Neuronal stem cell (in vitro differentiated cells): Measurements from ENCODE around the gene CYP26C1.

Source experiments
- DNase-seq: peaks from one replicate; pipeline ENCODE4 v3.0.0-alpha.2; 2013; ENCODE audit warnings: low spot score
- H2AFZ ChIP-seq: one replicate; pipeline ENCODE4 v1.6.1; 2013; ENCODE audit warnings: mild to moderate bottlenecking, low read length, inconsistent platforms
- H2AK5ac ChIP-seq: 2 replicates; pipeline ENCODE4 v1.6.1; 2013; ENCODE audit warnings: low read depth, mild to moderate bottlenecking, inconsistent platforms, low read length, moderate library complexity, mixed read lengths
- H2BK120ac ChIP-seq: 2 replicates; pipeline ENCODE4 v1.6.1; 2013; ENCODE audit warnings: low read depth, mild to moderate bottlenecking, inconsistent platforms, low read length, moderate library complexity, mixed read lengths
- H2BK12ac ChIP-seq: one replicate; pipeline ENCODE4 v1.6.1; 2013; ENCODE audit warnings: low read length, inconsistent platforms
- H2BK15ac ChIP-seq: 2 replicates; pipeline ENCODE4 v1.6.1; 2013; ENCODE audit warnings: mild to moderate bottlenecking, low read length, inconsistent platforms, mixed read lengths
- H2BK5ac ChIP-seq: one replicate; pipeline ENCODE4 v1.6.1; 2013; ENCODE audit warnings: inconsistent platforms, mild to moderate bottlenecking, low read length, moderate library complexity
- H3K14ac ChIP-seq: one replicate; pipeline ENCODE4 v1.6.1; 2013; ENCODE audit warnings: low read length, inconsistent platforms
- H3K18ac ChIP-seq: 2 replicates; pipeline ENCODE4 v1.6.1; 2013; ENCODE audit warnings: low read length, inconsistent platforms
- H3K23ac ChIP-seq: 2 replicates; pipeline ENCODE4 v1.6.1; 2013; ENCODE audit warnings: low read depth, mild to moderate bottlenecking, mixed read lengths, low read length, inconsistent platforms; ENCODE audit not compliant: poor library complexity
- H3K27ac ChIP-seq: replicated peaks from 3 replicates; pipeline ENCODE4 v1.5.1; 2013; ENCODE audit warnings: low read length, inconsistent platforms
- H3K27me3 ChIP-seq, 3 experiments: 2 replicates each; pipeline ENCODE4 v1.6.1; 2013; ENCODE audit warnings: low read length in 3 of 3, mild to moderate bottlenecking in 2 of 3, inconsistent platforms in 1 of 3, low read depth in 1 of 3, mixed read lengths in 1 of 3, moderate library complexity in 1 of 3; ENCODE audit not compliant: control insufficient read depth in 3 of 3, insufficient read depth in 3 of 3
- H3K36me3 ChIP-seq, 2 donors: replicated peaks in 1 of 2; 2 replicates each; pipeline ENCODE4 v1.6.1; 2013; ENCODE audit warnings: low read length in 2 of 2; ENCODE audit not compliant: control insufficient read depth in 2 of 2, insufficient read depth in 2 of 2
- H3K4ac ChIP-seq: 2 replicates; pipeline ENCODE4 v1.6.1; 2013; ENCODE audit warnings: inconsistent platforms, mild to moderate bottlenecking, low read length, moderate library complexity
- H3K4me1 ChIP-seq, 2 donors: 1 replicate in 1 of 2; 2 replicates in 1 of 2; pipeline ENCODE4 v1.6.1; 2013; ENCODE audit warnings: low read length in 2 of 2, low read depth in 1 of 2; ENCODE audit not compliant: control insufficient read depth in 2 of 2, insufficient read depth in 1 of 2
- H3K4me2 ChIP-seq: one replicate; pipeline ENCODE4 v1.6.1; 2013; ENCODE audit warnings: mild to moderate bottlenecking, low read length, inconsistent platforms; ENCODE audit not compliant: insufficient read depth, poor library complexity, severe bottlenecking
- H3K4me3 ChIP-seq, 2 donors: 2 replicates each; pipeline ENCODE4 v1.5.1; 2013; ENCODE audit warnings: low read length in 2 of 2, mild to moderate bottlenecking in 2 of 2, inconsistent platforms in 1 of 2, moderate library complexity in 1 of 2
- H3K79me1 ChIP-seq: one replicate; pipeline ENCODE4 v1.6.1; 2013; ENCODE audit warnings: low read depth, mild to moderate bottlenecking, inconsistent platforms, low read length, moderate library complexity
- H3K9ac ChIP-seq: one replicate; pipeline ENCODE4 v1.6.1; 2013; ENCODE audit warnings: mild to moderate bottlenecking, low read depth, low read length, inconsistent platforms; ENCODE audit not compliant: poor library complexity
- H3K9me3 ChIP-seq, 2 donors: replicated peaks in 1 of 2; 2 replicates each; pipeline versions ENCODE3 to v1.6.1; 2013; ENCODE audit warnings: low read length in 2 of 2, mild to moderate bottlenecking in 2 of 2, inconsistent platforms in 1 of 2, low read depth in 1 of 2, mixed read lengths in 1 of 2, moderate library complexity in 1 of 2; ENCODE audit not compliant: control insufficient read depth in 2 of 2, insufficient read depth in 1 of 2
- H4K8ac ChIP-seq: one replicate; pipeline ENCODE4 v1.6.1; 2013; ENCODE audit warnings: low read depth, mild to moderate bottlenecking, inconsistent platforms, low read length, moderate library complexity
- H4K91ac ChIP-seq: one replicate; pipeline ENCODE4 v1.6.1; 2013; ENCODE audit warnings: low read length, low read depth, mild to moderate bottlenecking, inconsistent platforms; ENCODE audit not compliant: poor library complexity
- WGBS, 2 donors: extraction: QIAGEN DNeasy Blood & Tissue Kit; methylation state at CpG; one replicate each; pipeline ENCODE4 v1.1.7; 2013; ENCODE audit warnings: missing lambda C conversion rate in 2 of 2, mixed read lengths in 1 of 2; ENCODE audit not compliant: insufficient read length in 2 of 2, insufficient replicate concordance in 1 of 2; ENCODE audit errors: extremely low coverage in 2 of 2; 5-methylcytosine and 5-hydroxymethylcytosine counted together

CYP26C1 gene

DNA sequence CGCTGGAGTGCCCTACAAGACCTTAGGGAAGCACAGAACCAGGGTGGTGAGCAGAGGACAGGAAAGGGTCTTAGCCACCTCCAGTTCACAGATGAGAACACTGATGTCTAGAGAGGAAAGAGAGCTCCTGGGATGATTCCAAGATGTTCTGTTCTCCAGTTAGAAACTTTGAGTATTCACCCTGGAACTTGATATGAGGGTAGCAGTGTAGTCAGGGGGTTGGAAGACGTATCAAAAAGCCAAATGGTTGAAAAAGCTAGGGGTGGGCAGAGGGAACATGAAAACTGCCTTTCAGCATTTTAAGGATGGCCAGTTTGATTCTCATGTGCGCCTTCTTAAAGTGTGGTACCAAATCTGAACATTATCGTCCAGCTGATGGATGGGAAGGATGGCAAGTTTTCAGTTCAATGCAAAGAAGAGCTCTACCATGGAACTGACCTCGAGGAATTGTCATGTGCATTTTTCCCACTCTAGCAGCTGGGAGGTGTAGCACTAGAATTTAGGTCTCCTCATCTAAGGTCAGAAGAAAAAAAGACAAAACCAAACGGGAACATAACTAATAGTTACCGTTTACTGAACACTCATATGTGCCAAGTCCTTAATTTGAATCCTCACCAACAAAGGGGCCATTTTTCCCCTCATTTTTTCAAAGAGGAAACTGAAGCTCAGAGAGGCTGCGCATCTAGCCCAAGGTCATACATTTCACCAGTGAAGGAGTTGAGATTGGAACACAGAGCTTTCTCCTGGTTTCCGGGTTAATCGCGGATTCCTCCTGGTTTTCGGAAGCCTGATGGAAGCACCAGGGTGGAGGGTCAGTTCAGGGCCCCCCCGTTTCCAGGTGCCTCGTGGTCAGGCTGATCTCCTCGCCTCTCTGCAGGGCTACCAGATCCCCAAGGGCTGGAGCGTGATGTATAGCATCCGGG is 7.1 kb downstream of the CYP26C1 start:
- DNase-seq, result no peak
- Histone ChIP-seq H3K27me3 (peaks cover 46 to 99% (median 83%) of the 10 kb centered on the region in 3 experiments), H3K79me1 (no peaks in the 10 kb centered on the region), H2BK5ac (no peak overlapping the region), H4K91ac (no peak overlapping the region), H2AFZ (peak overlapping the region; percentile 31), H2BK15ac (no peak overlapping the region), H3K36me3 (no peaks in the 10 kb centered on the region), H3K23ac (no peak overlapping the region), H3K18ac (no peak overlapping the region), H3K14ac (no peak overlapping the region), H3K9ac (no peak overlapping the region), H3K9me3 (peaks cover 0 to 3% of the 10 kb centered on the region in 2 donors), H3K4ac (no peak overlapping the region), H2BK12ac (no peak overlapping the region), H3K27ac (no peak overlapping the region), H2AK5ac (no peak overlapping the region), H2BK120ac (no peak overlapping the region), H3K4me2 (peak overlapping the region; percentile 81), H4K8ac (no peak overlapping the region), H3K4me3 (no peak overlapping the region), H3K4me1 (peaks cover 10 to 15% of the 10 kb centered on the region in 2 donors)
- no CpG with 5 or more reads among the region's 17 CpGs for WGBS, 2 donors

DNA sequence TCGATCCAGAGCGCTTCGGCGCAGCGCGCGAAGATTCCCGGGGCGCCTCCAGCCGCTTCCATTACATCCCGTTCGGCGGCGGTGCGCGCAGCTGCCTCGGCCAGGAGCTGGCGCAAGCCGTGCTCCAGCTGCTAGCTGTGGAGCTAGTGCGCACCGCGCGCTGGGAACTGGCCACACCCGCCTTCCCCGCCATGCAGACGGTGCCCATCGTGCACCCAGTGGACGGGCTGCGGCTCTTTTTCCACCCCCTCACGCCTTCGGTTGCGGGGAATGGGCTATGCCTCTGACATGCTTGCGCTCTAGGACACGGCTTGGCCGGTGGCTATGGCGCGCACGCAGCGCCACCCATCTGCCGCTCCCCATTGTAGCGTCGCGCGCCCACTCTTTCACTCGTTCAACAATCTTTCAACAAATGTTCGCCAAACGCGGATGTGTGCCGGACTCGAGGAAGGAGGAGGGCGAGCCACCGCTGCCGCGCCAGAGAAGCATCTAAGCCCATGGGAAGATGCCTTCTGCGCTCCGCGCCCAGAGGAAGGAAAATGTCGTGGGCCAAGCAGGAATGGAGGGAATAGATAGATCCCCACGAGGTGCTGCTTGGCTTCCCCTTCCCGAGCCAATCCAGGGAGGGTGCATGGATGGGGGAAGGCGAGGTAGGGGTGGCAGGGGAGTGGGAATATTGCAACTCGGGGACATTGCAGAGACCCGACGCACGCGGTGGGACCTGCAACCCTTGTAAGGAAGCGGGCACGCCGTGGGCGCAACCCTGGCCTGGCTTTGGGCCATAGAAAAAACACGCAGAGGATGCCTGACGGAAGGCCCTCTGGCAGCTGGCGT is 8.0 kb downstream of the CYP26C1 start:
- H3K4me1 ChIP-seq, result peaks cover 10 to 21% of the 10 kb centered on the region in 2 donors
- H2BK5ac ChIP-seq, result no peak overlapping the region
- no peak overlapping the region for H3K27ac ChIP-seq
- H2BK12ac ChIP-seq, result no peak overlapping the region
- no peak for DNase-seq
- H3K18ac ChIP-seq, result no peak overlapping the region
- no peak overlapping the region for H4K91ac ChIP-seq
- peak overlapping the region; percentile 81 for H3K4me2 ChIP-seq
- peak overlapping the region; percentile 66 for H3K9ac ChIP-seq
- H3K79me1 ChIP-seq, result no peaks in the 10 kb centered on the region
- no peak overlapping the region for H4K8ac ChIP-seq
- no CpG with 5 or more reads among the region's 73 CpGs for WGBS, 2 donors
- no peak overlapping the region for H2AK5ac ChIP-seq
- no peak overlapping the region for H2BK120ac ChIP-seq
- H3K4me3 ChIP-seq, result peak overlapping the region in 1 of 2 donors; percentile 69
- peaks cover 55 to 99% (median 83%) of the 10 kb centered on the region in 3 experiments for H3K27me3 ChIP-seq
- no peak overlapping the region for H3K23ac ChIP-seq
- H3K9me3 ChIP-seq, result peaks cover 0 to 3% of the 10 kb centered on the region in 2 donors
- H2BK15ac ChIP-seq, result peak overlapping the region; percentile 12
- peak overlapping the region; percentile 31 for H2AFZ ChIP-seq
- no peaks in the 10 kb centered on the region for H3K36me3 ChIP-seq
- no peak overlapping the region for H3K14ac ChIP-seq
- H3K4ac ChIP-seq, result no peak overlapping the region

DNA sequence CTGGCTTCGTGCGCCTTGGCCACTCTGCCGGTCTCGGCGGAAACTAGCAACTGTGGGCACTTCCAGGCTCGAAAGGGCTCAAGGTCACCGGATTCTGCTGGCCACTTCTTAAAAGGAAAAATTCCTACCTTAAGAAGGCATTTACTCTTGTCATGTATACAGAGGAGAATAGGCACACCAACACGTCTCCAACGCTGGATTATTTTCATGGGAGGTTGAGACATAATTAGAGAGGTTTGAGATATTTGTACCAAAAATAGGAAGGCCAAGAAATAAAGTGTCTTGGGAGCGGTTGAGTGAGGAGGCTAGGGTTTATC is 8.6 kb downstream of the CYP26C1 start:
- no CpG with 5 or more reads among the region's 10 CpGs for WGBS, 2 donors
- H3K9me3 ChIP-seq, result peaks cover 0 to 2% of the 10 kb centered on the region in 2 donors
- H3K4me1 ChIP-seq, result peaks cover 11 to 24% of the 10 kb centered on the region in 2 donors
- H3K9ac ChIP-seq, result no peak overlapping the region
- H2AK5ac ChIP-seq, result no peak overlapping the region
- no peak overlapping the region for H3K18ac ChIP-seq
- peak overlapping the region in 1 of 2 donors; percentile 28 for H3K4me3 ChIP-seq
- H3K23ac ChIP-seq, result no peak overlapping the region
- no peak overlapping the region for H3K4ac ChIP-seq
- no peak overlapping the region for H2BK120ac ChIP-seq
- H3K27ac ChIP-seq, result no peak overlapping the region
- no peak overlapping the region for H4K91ac ChIP-seq
- H3K79me1 ChIP-seq, result no peaks in the 10 kb centered on the region
- H3K27me3 ChIP-seq, result peaks cover 61 to 99% (median 82%) of the 10 kb centered on the region in 3 experiments
- no peak overlapping the region for H2BK5ac ChIP-seq
- no peak for DNase-seq
- no peak overlapping the region for H2BK12ac ChIP-seq
- H4K8ac ChIP-seq, result no peak overlapping the region
- H3K4me2 ChIP-seq, result no peak overlapping the region
- H2BK15ac ChIP-seq, result peak overlapping the region; percentile 12
- no peaks in the 10 kb centered on the region for H3K36me3 ChIP-seq
- no peak overlapping the region for H2AFZ ChIP-seq
- H3K14ac ChIP-seq, result no peak overlapping the region
